Right cardiac atrium (tissue), 5 donors: ENCODE results near the gene BTD. TPM values are rescaled to one million over a fixed set of nuclear protein-coding genes. Genes with fewer than 3 reads are reported as not detected.

ENCODE experiments used
- ATAC-seq, 2 donors: fragments of 200-7000 bp; cut with Tn5 transposase; one replicate each; pipeline versions ENCODE4 v1.8.0 to v1.9.1; 2020; ENCODE audit warnings: moderate library complexity in 2 of 2, mild to moderate bottlenecking in 1 of 2
- DNase-seq, 3 donors: peaks; one replicate each; pipeline ENCODE4 v3.0.0-alpha.2; 2020
- H3K27ac ChIP-seq: one replicate; pipeline ENCODE4 v1.5.1; 2013; ENCODE audit warnings: mild to moderate bottlenecking, low read length, control low read depth, moderate library complexity
- H3K27me3 ChIP-seq: one replicate; pipeline ENCODE4 v1.6.1; 2013; ENCODE audit not compliant: control insufficient read depth, insufficient read depth
- H3K4me1 ChIP-seq: one replicate; pipeline ENCODE4 v1.6.1; 2013; ENCODE audit warnings: low read length; ENCODE audit not compliant: control insufficient read depth, insufficient read depth
- H3K4me3 ChIP-seq: one replicate; pipeline ENCODE4 v1.5.1; 2013; ENCODE audit warnings: low read length, control low read depth
- H3K9me3 ChIP-seq: one replicate; pipeline ENCODE4 v1.6.1; 2013; ENCODE audit warnings: low read length; ENCODE audit not compliant: control insufficient read depth
- WGBS: extraction: QIAGEN DNeasy Blood & Tissue Kit; methylation state at CpG from one replicate; pipeline ENCODE4 v1.1.7; 2013; 5-methylcytosine and 5-hydroxymethylcytosine counted together
- intact Hi-C, 4 donors: fragments of 100-400 bp; cut with DNase I; formaldehyde crosslinking; loops; one replicate each; pipeline versions ENCODE4 v1.11.0 to v1.14.0; 2022 to 2023
- polyA plus RNA-seq: library from polyadenylated mRNA; stranded (reverse); fragments of 200-250 nt; gene quantifications from one replicate; pipeline ENCODE4 v1.2.3, GENCODE V29; 2013
- total RNA-seq, 4 donors: library from RNA; stranded (reverse); fragmentation: NEBNext Ultra II Directional; extraction: Animal tissue kit (Norgen Biotek cat#: 25700); gene quantifications; one replicate each; pipeline ENCODE4 v1.2.1, GENCODE V29; 2021
- donor health status: healthy with polysubstance abuse.
- donor health status: DM: no; HTN: yes; CAD: no.
- donor health status: DM: no; HTN: no; CAD: no.
- donor health status: DM: no; HTN: yes; CAD: no; lungs with severe emphysema.
- donor health status: DM: yes; HTN: yes; CAD: no.

Gene BTD
- total and polyA plus RNA-seq, 5 donors = 8.0 to 13.5 (median 10.1) TPM

DNA sequence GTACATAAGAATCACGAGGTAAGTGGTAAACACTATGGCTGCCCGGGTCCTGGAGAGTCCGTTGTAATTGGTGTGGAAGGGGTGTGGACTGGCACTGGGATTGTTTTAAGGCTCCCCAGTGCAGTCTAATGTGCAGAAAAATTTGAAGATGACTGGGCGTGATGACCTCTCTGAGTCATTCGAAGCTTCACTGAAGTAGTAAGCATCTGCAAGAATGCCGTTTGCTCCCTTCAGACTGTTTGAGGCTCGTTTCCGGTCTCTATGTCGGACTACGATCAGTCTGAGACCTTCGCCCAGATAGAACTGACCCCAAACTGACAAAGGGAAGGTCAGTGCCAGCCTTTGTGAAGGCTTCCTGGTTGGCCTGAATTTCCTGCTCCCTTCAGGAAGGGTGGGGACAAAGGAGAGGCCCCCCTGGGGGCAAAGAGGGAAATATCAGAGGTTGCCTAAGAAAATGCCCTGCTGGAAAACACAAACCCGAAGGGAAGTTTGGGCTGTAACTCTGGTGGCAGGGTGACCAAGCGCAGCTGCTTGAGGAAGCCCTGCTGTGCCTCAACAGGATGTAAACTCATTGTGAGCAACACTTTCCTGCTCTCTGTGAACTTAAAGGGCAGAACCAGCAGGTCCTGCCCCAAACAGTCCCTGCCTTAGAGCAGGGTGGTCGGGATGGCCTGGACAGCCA is 34.6 kb downstream of the BTD start:
- peaks cover 5% of the 10 kb centered on the region for H3K4me1 ChIP-seq
- H3K27ac ChIP-seq = peak overlapping the region; percentile 22
- intact Hi-C loops = loop anchor here in 1 of 4 donors (10.0 kb wide), 1 partner anchor 609 kb away; no protein-coding TSS in a partner anchor
- WGBS = 57% methylated on average over 14 of the region's 14 CpGs
- peak; percentile 53 to 61 (median 57) for DNase-seq
- peak; percentile 77 to 95 for ATAC-seq
- no peak overlapping the region for H3K4me3 ChIP-seq
- H3K27me3 ChIP-seq = no peaks in the 10 kb centered on the region
- no peaks in the 10 kb centered on the region for H3K9me3 ChIP-seq

DNA sequence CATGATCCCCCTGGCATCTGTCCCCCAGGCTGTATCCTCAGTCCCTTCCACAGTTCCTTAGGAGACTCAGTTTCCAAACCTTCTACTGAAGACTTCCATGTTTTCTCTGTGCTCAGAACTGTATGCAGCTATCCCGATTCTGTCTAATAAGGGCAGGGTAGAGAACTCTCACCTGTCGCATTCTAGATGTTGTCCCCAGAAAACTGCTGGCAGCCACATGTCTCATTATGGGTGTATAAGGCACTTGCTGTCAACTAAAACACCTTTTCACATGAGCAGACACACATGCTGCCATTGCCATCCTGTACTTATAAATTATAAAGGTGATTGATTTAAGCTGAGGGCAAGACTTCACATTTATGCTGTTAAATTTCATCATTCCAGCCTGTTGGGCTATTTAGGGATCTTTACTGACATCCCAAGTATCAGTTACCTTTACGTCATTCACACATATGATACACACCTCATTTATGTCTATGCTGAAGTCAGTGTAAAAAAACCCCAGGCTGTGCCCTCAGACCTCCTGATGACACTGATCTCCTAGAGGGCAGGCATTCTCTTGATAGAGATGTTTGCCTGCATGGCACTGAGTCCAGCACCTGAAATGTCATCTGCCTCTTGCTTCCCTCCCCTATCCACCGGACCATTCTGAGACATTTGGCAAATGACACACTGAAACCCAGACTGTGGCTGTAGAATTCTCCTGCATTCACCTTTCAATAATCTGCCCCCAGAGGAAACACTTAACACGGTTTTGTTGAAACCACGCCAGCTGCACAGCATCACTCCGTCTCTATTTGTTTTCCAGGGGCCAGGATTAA is 35.8 kb downstream of the BTD start:
- DNase-seq (no peak), ATAC-seq (no peak)
- 77% methylated on average over 7 of the region's 7 CpGs for WGBS
- Histone ChIP-seq H3K9me3 (no peaks in the 10 kb centered on the region), H3K27me3 (no peaks in the 10 kb centered on the region), H3K4me3 (no peak overlapping the region), H3K27ac (no peak overlapping the region), H3K4me1 (peaks cover 5% of the 10 kb centered on the region)
- intact Hi-C loops = loop anchor here in 1 of 4 donors (10.0 kb wide), 1 partner anchor 607 kb away; no protein-coding TSS in a partner anchor

DNA sequence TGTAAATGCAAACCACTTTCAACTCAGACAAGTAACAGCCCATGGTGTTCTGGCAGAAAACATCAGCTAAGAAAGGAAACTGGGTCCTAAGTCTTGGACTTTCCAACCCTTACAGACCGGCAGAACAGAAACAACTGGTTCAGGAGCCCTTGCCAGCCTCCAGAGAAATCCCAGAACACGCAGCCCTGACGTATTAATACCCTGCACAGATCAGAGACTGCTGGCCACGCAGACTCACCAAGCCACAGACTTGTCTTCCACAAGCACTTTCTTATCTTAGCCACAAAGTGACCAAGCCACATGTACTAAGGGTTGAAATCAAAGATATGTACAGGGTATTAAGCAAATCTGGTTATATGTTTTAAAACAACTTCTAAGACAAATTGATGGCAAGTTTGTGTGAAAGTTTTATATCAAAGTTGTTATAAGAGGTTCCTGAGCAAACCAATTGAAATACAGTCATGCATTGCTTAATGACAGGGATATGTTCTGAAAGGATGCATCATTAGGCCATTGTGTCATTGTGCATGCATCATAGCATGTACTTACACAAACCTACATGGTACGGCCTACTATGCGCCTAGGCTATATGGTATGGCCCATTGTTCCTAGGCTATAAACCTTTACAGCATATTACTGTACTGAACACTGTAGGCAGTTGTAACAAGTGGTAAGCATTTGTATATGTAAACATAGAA is 36.8 kb downstream of the BTD start:
- intact Hi-C loops = loop anchor here in 1 of 4 donors (10.0 kb wide), 1 partner anchor 606 kb away; no protein-coding TSS in a partner anchor
- H3K4me3 ChIP-seq = no peak overlapping the region
- H3K27ac ChIP-seq = no peak overlapping the region
- H3K4me1 ChIP-seq = peaks cover 5% of the 10 kb centered on the region
- DNase-seq = no peak
- no peaks in the 10 kb centered on the region for H3K9me3 ChIP-seq
- 92% methylated on average over 6 of the region's 6 CpGs for WGBS
- no peaks in the 10 kb centered on the region for H3K27me3 ChIP-seq
- ATAC-seq = no peak

DNA sequence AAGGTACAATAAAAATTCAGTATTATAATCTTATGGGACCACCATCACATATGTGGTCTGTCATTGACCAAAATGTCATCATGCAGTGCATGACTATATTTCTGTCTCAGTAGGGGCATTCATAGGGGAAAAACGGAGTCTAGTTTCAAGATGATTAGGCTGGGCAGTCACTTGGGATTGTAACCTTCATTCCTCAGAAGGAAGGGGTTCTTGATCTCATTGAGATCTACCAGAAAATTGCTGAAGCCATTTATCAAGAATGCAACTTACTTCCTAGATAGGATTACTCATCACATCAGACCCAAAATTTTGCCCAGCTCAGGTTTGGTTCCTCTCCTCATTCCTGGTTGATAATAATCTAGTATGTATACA is 37.3 kb downstream of the BTD start:
- intact Hi-C loops = loop anchor here in 1 of 4 donors (10.0 kb wide), 1 partner anchor 606 kb away; no protein-coding TSS in a partner anchor
- no peak for ATAC-seq
- DNase-seq = no peak
- H3K4me3 ChIP-seq = no peak overlapping the region
- peaks cover 3% of the 10 kb centered on the region for H3K4me1 ChIP-seq
- H3K27me3 ChIP-seq = no peaks in the 10 kb centered on the region
- WGBS = 93% methylated on average over 1 of the region's 1 CpG
- no peak overlapping the region for H3K27ac ChIP-seq
- H3K9me3 ChIP-seq = no peaks in the 10 kb centered on the region

DNA sequence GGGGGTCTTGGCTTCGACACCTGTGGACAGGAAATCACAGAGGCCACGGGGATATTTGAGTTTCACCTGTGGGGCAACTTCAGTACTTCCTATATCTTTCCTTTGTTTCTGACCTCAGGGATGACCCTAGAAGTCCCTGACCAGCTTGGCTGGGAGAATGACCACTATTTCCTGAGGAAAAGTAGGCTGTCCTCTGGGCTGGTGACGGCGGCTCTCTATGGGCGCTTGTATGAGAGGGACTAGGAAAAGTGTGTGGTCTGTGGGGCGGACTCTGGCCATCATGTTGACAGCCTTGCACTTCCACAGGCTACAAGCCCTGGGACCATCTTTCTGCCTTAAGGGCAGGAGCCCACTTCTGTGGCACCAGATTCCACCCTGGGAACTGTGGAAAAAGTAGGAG is 43.7 kb downstream of the BTD start:
- no peaks in the 10 kb centered on the region for H3K27me3 ChIP-seq
- DNase-seq = no peak
- no peak overlapping the region for H3K27ac ChIP-seq
- ATAC-seq = no peak
- intact Hi-C loops = no loop called here
- no peak overlapping the region for H3K4me3 ChIP-seq
- 90% methylated on average over 6 of the region's 6 CpGs for WGBS
- no peaks in the 10 kb centered on the region for H3K9me3 ChIP-seq
- H3K4me1 ChIP-seq = peaks cover 4% of the 10 kb centered on the region

DNA sequence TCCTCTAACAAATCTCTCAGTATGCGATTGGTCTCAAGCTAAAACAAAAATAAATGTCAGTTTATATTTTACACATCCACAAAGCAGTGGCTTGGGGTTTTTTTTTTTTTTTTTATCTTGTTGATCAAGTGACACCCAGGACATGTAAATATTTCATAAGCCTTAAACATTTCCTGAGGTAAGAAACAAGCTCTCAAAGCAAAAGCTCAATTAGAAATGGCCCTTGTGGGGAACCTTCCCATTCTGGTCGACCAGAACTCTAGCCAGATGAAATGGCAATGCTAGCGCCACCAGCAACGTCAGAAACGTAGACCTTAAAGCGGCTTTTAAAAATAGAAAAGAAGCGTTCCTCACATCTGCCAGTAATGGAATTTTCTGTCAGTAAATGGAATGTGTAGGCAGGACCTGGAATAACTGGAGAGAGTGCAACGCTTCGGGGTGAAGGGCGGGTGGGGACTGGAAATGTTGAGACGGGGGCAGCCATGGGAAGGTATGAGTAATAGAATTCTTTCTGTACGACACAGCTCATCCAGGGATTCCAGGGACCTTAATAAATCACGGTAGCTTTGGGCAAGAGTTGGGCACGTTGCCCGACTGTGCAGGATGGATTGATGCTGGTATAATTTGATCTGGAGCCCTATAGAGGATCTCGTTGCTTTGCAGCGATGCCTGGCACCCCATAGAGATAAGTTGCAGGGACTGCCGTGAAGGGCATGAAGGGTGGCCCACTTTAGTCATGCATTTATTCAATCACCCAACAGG is 44.4 kb downstream of the BTD start:
- H3K4me1 ChIP-seq = peaks cover 4% of the 10 kb centered on the region
- H3K27ac ChIP-seq = no peak overlapping the region
- no peaks in the 10 kb centered on the region for H3K9me3 ChIP-seq
- 77% methylated on average over 18 of the region's 18 CpGs for WGBS
- H3K27me3 ChIP-seq = no peaks in the 10 kb centered on the region
- ATAC-seq = no peak
- peak in 1 of 3 donors; percentile 34 for DNase-seq
- intact Hi-C loops = no loop called here
- H3K4me3 ChIP-seq = no peak overlapping the region

DNA sequence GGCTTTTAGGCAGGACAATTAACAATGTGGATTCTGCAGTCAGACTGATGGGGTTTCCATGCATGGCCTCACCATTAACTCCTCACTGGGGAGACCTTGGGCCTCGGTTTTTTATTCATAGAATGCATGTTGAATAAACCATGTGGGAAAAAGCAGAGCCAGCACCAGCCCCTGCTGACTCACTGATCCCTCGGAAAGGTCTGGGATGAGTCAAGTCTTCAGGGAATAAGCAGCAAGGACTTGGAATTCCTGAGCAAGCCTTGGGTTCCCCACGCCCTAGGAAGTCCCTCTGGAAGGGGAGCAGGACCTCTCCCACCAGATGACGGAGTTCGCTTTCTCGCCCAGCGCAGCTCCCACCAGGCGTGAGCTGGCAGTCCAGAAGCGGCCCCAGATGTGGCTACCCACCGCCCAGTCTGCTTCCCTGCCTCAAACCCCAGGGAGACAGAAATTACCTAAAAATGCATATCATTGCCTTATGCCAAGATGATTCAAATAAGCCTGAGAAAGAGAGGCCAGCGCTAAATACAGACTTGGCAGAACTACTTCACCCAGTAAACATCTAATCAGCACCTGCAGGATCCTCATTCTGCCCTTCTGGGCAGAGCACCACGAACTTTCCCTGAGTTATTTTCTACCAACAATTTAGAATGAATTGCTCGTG is 45.4 kb downstream of the BTD start:
- intact Hi-C loops = no loop called here
- ATAC-seq = peak; percentile 58 to 93

DNA sequence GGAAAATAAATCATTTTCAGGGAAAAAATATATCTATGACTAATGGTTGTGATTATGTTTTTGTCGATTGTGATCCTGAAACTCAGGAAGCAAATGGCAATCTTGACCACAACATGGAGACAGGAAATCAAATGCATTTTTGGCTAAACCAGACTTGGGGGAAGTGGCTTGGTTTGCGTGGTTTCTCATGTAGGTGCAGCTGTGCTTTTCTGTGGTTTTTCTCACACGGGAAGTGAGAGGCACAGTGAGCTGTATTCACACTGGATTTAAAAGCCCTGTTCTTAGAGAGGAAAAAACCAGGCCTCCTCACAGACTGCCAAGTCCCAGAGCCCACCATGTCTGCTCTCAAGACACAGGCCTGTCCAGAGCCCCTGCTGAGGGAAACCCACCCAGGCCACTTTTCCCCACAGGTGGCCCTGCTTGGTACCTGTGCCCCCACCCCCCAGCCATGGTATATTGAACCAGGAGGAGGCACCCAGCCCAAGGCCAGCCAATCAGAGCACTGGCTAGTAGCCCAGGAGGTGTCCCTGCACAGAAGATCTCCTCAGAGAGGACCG is 46.1 kb downstream of the BTD start:
- Histone ChIP-seq H3K9me3 (no peaks in the 10 kb centered on the region), H3K27ac (no peak overlapping the region), H3K27me3 (no peaks in the 10 kb centered on the region), H3K4me1 (peaks cover 4% of the 10 kb centered on the region), H3K4me3 (no peak overlapping the region)
- intact Hi-C loops = no loop called here
- DNase-seq = no peak
- ATAC-seq = peak; percentile 17 to 46
- WGBS = 51% methylated on average over 4 of the region's 4 CpGs

More for the DNA sequence above, 45.4 kb downstream of the BTD start:
- no peaks in the 10 kb centered on the region for H3K9me3 ChIP-seq
- no peak overlapping the region for H3K4me3 ChIP-seq
- WGBS = 51% methylated on average over 13 of the region's 13 CpGs
- H3K27me3 ChIP-seq = no peaks in the 10 kb centered on the region
- peak overlapping the region; percentile 32 for H3K27ac ChIP-seq
- peaks cover 4% of the 10 kb centered on the region for H3K4me1 ChIP-seq
- DNase-seq = peak in 1 of 3 donors; percentile 62

DNA sequence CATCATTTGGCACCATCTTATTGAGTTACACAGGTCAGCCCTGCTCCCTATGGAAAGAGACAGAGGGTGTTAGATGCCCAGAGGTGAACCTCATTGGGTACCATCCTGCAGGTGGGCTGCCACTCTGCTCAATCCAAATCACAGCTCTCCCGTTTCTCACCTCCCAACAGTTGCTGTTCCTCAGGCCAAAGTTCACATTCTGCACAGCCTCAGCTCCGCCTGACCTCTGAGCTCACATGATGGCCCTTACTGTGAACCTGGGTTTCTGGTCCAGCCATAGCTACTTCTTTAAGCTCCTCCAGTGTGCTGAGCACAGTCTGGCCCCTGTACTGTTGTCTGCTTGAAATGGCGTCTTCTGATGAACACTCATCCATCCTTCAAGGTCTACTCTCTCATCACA is 47.8 kb downstream of the BTD start:
- H3K4me1 ChIP-seq = peaks cover 4% of the 10 kb centered on the region
- no peak overlapping the region for H3K4me3 ChIP-seq
- H3K27me3 ChIP-seq = no peaks in the 10 kb centered on the region
- intact Hi-C loops = no loop called here
- WGBS = 96% methylated on average over 3 of the region's 3 CpGs
- no peak for DNase-seq
- no peak for ATAC-seq
- no peak overlapping the region for H3K27ac ChIP-seq
- H3K9me3 ChIP-seq = no peaks in the 10 kb centered on the region

DNA sequence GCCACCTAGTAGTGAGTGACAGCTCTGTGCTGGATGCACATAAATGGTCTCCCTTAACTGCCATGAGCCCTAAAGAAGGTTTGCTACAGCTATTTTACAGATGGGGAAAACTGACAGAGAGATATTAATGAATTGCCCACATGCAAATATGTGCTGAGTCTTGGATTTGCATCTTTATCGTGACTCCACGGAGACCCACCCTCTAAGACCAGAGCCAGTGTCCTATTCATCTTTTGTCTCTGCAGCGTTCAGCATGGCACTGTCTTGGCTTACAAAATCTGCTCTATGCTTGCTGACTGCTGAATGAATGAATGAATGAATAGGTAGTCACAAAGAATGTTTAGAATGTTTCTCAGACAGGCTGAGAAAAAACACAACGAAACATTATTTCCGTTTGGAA is 48.3 kb downstream of the BTD start:
- WGBS = 89% methylated on average over 5 of the region's 5 CpGs
- Histone ChIP-seq H3K4me1 (peaks cover 4% of the 10 kb centered on the region), H3K27me3 (no peaks in the 10 kb centered on the region), H3K4me3 (no peak overlapping the region), H3K9me3 (no peaks in the 10 kb centered on the region), H3K27ac (no peak overlapping the region)
- ATAC-seq = no peak
- intact Hi-C loops = no loop called here
- no peak for DNase-seq
